Kidney epithelial cell (primary cell): ENCODE results near the gene ERC2. TPM values are rescaled to one million over a fixed set of nuclear protein-coding genes. Genes with fewer than 3 reads are reported as not detected.

Experiments
- DNase-seq: peaks from one replicate; pipeline ENCODE4 v3.0.0-alpha.2; 2010; ENCODE audit warnings: low read depth
- H3K27me3 ChIP-seq: 2 replicates; pipeline ENCODE4 v1.6.0; 2011; ENCODE audit warnings: low read length; ENCODE audit not compliant: control insufficient read depth, insufficient read depth
- H3K36me3 ChIP-seq: 2 replicates; pipeline ENCODE4 v1.5.1; 2011; ENCODE audit warnings: low read length; ENCODE audit not compliant: control insufficient read depth, insufficient read depth
- H3K4me3 ChIP-seq: 2 replicates; pipeline ENCODE4 v1.5.1; 2011; ENCODE audit warnings: low read depth, mild to moderate bottlenecking, control low read depth, low read length
- total RNA-seq: library from RNA; depleted of rRNA; stranded (reverse); fragments of >200 nt; gene quantifications from 2 replicates; pipeline ENCODE4 v1.2.3, GENCODE V29; 2015
- TF ChIP-seq, protein P1 (sequence below): IDR thresholded peaks from 2 replicates; pipeline ENCODE4 v1.5.1; 2011; ENCODE audit warnings: mild to moderate bottlenecking, moderate library complexity, low read length, control low read depth, inconsistent platforms; ENCODE audit not compliant: insufficient read depth, poor library complexity, severe bottlenecking

ERC2 gene
- total RNA-seq, 1 donor from 2014 or later = 17.0 TPM

DNA sequence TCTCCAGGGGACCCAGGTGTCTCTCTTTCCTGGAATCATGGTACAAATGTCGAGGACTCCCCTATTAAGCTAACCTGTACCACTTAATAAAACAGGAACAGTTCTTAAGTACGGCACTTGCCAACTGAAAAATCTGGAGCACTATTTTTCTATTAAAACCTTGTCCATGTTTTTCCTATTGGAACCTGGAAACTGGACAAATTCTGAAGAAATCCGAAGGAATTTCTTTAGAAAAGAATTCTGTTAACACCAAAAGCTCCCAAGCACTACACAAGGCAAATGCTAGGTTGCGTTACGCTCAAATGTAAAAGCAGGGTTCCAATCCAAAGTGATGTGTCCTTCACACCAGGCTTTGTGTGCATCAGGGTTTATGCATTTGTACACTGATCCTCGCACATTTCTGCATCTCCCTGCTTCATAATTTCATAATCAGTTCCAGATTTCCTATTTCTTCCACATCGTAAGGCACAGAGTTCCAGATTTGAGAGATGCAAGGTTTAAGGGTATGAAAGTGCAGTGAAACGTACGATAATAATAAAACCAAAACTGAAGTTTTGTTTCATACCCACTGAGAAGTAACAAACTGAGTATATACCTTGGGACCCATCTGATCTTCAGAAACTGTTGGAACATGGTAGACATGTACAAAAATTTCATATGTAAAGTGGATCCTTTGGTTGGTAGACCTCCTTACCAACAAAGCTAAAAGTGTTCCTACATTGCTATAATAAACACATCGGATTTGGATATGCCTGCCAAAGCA lies 849.0 kb downstream of the ERC2 start:
- DNase-seq = no peak
- TF ChIP-seq, protein P1, sequence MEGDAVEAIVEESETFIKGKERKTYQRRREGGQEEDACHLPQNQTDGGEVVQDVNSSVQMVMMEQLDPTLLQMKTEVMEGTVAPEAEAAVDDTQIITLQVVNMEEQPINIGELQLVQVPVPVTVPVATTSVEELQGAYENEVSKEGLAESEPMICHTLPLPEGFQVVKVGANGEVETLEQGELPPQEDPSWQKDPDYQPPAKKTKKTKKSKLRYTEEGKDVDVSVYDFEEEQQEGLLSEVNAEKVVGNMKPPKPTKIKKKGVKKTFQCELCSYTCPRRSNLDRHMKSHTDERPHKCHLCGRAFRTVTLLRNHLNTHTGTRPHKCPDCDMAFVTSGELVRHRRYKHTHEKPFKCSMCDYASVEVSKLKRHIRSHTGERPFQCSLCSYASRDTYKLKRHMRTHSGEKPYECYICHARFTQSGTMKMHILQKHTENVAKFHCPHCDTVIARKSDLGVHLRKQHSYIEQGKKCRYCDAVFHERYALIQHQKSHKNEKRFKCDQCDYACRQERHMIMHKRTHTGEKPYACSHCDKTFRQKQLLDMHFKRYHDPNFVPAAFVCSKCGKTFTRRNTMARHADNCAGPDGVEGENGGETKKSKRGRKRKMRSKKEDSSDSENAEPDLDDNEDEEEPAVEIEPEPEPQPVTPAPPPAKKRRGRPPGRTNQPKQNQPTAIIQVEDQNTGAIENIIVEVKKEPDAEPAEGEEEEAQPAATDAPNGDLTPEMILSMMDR = no peak
- no peaks in the 10 kb centered on the region for H3K36me3 ChIP-seq
- H3K27me3 ChIP-seq = no peaks in the 10 kb centered on the region
- H3K4me3 ChIP-seq = no peak overlapping the region

- H3K4me3 ChIP-seq = no peak overlapping the region
- no peaks in the 10 kb centered on the region for H3K36me3 ChIP-seq
- no peaks in the 10 kb centered on the region for H3K27me3 ChIP-seq
- DNase-seq = no peak
- TF ChIP-seq, protein P1 = no peak
These were observed 850.9 kb downstream of the ERC2 start for GRCh38 chr3:55617385-55617784.

DNA sequence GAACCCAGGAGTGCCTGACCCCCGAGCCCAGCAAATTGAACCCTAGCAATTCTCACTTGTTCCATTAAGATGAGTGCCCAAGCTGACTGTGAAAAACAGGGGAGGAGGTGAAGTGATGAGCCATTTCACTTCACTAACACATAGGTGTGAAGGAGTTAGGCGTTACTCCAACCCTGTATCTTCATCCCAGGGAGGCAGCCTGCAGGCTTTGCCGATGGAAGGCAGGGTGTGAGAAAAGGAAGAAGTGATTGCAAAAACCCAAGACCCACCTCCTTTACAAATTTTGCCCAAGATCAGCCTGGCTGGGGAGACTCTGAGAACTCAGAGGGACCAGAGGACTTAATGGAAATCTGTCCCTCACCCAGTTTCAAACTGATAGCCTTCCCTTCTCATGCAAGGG lies 851.5 kb downstream of the ERC2 start:
- H3K27me3 ChIP-seq = no peaks in the 10 kb centered on the region
- no peak for DNase-seq
- H3K4me3 ChIP-seq = no peak overlapping the region
- no peaks in the 10 kb centered on the region for H3K36me3 ChIP-seq
- TF ChIP-seq, protein P1 = no peak

DNA sequence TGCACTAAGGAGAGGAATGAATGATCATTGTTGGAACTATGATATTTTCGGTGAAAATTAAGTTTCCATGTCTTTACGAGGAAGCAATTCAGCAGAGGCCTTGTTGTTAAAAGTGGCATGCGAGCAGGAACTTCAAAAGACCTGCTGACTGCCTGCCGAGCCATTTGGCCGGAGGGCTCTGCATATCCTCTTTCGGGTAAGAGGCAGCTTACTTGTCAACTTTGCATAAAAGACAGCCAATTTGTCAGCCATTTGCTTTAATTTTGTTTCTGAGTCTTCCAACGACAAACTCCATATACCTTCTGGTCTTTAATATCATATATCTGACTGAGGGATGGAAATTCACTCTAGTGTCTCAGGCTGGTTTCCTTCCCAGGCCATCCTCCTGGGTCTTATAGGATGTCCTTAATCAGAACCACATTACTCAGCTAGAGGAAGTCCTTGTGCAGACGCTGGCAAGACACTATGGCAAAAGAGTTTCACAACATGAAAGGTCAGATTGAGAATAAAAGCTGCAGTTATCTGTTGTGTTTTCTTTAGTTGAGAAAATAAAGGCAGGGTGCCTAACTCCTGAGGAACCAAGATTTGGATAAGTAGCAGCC lies 852.5 kb downstream of the ERC2 start:
- H3K4me3 ChIP-seq = no peak overlapping the region
- no peak for DNase-seq
- no peaks in the 10 kb centered on the region for H3K36me3 ChIP-seq
- H3K27me3 ChIP-seq = no peaks in the 10 kb centered on the region
- TF ChIP-seq, protein P1 = no peak

GRCh38 chr3:55615039-55615693 lies 853.1 kb downstream of the ERC2 start:
- Histone ChIP-seq H3K4me3 (no peak overlapping the region), H3K36me3 (no peaks in the 10 kb centered on the region), H3K27me3 (no peaks in the 10 kb centered on the region)
- DNase-seq = no peak
- TF ChIP-seq, protein P1 = no peak
